Measurements from ENCODE around the gene ACMSD. TPM values are rescaled to one million over a fixed set of nuclear protein-coding genes. Genes with fewer than 3 reads are reported as not detected.
"Not testable (repeated sequence)": the region's sequence is repeated elsewhere in the genome, so short reads cannot be mapped to it uniquely, and the experiment has no call there.

The ACMSD gene
- total RNA-seq, 2 experiments from 2014 or later: not detected

DNA sequence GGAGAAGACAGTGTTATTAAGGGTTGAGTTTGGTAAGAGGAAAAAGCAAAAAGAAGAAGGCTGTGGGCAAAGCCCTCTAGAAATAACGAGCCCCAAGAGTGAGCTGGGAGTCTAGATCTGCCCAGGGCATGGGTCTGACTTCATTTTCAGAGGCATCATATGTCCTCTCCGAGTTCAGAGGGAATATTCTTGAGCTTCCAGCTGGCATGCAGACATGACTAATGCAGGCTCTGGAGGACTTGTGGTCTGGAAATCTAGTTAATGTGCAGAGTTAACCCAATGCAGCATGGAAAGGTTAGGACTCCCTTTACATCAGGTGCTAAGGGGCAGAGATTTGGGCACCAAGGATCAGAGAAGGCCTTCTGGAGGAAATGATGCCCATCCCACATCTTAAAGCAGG lies 7.3 kb downstream of the ACMSD start:
- ChIA-PET CTCF (interaction anchor here (0.6 kb wide), 1 partner anchor 14 kb away, joined by 5 read pairs; no protein-coding TSS in a partner anchor), POLR2A (no interaction called here)

DNA sequence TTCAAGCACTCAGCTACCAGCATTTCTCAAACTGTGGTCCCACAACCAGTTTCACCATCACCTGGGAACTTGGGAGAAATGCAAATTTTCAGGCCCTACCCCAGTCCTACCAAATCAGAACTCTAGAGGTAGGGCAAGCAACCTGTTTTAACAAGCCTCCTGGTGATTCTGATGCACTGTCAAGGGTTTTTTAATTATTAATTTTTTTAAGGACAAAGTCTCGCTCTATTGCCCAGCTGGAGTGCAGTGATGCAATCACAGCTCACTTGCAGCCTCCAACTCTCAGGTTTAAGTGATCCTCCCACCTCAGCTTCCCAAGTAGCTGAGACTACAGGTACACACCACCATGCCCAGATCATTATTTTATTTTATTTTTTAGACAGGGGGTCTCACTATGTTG lies 7.8 kb downstream of the ACMSD start:
- ChIA-PET POLR2A (no interaction called here), CTCF (no interaction called here)

DNA sequence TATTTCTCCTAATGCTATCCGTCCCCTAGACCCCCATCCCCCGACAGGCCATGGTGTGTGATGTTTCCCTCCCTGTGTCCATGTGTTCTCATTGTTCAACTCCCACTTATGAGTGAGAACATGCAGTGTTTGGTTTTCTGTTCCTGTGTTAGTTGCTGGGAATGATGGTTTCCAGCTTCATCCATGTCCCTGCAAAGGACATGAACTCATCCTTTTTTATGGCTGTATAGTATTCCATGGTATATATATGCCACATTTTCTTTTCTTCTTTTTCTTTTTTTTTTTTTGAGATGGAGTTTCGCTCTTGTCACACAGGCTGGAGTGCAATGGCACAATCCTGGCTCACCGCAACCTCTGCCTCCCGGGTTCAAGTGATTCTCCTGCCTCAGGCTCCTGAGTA lies 9.2 kb downstream of the ACMSD start:
- CTCF ChIA-PET, POLR2A ChIA-PET: not testable (repeated sequence)

DNA sequence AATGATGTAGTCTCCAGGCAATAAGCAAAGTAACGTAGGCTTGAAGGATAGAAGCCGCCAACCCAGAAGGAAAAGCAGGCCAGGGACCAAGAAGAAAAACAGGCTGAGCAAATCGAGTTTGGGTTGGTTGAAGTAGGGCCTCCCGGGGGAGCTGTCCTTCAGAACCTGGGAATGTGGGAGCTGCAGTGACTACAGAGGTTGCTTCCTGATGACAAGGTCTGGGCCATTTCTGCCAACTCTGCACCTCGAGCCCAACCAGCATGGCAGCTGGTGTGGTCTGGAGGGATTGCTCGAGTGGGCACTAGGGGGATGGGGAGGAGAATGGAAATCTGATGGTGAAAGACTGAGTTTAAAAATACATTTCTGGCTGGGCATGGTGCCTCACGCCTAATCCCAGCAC lies 14.1 kb downstream of the ACMSD start:
- CTCF ChIA-PET: no interaction called here

DNA sequence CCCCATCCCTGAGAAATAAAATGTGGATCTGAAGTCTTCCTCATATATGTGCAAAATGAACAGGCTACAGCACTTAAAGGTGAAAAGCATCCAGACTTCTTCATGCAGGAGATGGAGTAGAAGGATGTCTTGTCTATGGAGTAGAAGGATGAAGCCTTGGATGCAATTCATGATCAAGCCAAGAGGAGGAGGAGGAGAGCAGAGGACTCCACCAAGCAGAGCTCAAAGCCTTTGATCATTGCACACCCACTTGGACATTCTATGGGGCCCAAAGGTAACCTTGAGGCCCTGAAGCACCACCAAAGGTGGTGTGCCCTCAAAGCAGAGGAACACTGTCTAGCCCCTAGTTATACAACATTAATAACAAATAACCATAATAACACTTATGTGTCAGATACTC lies 17.3 kb downstream of the ACMSD start:
- CTCF ChIA-PET: no interaction called here
- POLR2A ChIA-PET: no interaction called here

More for the DNA sequence above, 14.1 kb downstream of the ACMSD start:
- POLR2A ChIA-PET: no interaction called here

DNA sequence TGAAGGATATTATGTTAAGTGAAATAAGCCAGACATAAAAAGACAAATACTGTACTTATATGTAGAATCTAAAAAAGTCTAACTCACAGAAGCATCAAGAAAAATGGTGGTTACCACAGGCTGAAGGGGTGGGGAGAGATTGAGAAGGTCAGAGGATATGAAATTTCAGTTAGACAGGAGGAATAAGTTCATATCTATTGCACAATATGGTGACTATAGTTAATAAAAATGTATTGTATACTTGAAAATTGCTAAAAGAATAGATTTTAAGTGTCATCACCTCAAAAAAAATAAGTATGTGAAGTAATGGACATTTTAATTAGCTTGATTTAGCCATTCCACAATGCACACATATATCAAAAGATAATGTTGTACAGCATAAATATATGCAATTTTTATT lies 19.8 kb downstream of the ACMSD start:
- ChIA-PET CTCF (no interaction called here), POLR2A (no interaction called here)

DNA sequence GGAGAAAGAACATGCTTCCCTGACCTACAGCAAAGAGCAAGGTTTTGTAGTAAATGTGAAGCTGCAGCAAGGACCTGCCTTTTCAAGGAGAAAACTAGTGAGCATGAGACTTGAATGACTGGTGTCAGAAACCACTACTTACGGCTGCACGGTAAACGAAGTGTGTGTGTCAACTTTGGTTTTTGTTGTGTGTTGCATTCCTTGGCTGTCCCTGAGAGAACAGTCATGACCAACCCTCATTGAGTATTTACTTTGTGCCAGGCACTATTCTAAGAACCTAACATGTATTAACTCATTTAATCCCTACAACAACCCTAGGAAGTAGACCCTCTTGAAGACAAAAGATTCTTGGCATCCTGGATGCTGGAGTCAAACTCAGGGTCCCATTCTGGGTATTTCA lies 22.8 kb downstream of the ACMSD start:
- ChIA-PET POLR2A (no interaction called here), CTCF (no interaction called here)

DNA sequence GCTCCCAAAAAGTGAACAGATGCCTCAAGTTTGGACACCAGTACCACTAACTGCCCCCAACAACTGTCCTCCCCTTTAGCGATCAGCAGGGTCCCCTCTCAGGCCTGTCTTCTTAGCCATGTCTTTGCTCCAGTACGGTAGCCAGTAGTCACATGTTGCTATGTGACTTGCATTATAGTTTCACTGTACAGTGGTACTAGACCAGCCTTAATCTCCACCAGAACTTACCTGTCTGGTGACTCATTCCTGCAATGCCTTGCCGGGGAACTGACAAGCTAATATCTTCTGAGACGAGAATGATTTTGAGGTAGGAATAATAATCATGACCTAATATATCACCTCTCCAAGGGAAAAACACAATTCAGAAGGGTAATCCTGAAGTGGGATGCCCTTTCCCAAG lies 23.7 kb downstream of the ACMSD start:
- ChIA-PET POLR2A (no interaction called here), CTCF (no interaction called here)

DNA sequence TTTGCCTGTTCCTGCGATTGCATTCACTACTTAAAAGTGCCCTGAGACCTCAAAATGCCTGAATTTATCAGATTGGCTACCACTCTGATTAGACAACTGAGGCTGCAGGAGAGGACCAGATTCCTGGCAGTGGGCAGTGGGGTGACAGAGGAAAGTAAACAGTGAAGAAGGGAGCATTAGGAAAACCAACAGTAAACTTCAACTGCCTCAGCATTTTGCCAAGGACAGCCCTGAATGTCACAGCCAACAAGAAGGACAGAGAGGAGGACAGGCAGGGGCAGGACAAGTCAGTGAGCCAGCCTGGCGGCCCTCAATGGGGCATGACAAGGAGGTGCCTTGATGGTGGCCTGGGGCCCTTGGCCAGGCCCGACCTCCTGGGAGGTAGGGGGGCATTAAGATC lies 24.3 kb downstream of the ACMSD start:
- ChIA-PET POLR2A (no interaction called here), CTCF (no interaction called here)

DNA sequence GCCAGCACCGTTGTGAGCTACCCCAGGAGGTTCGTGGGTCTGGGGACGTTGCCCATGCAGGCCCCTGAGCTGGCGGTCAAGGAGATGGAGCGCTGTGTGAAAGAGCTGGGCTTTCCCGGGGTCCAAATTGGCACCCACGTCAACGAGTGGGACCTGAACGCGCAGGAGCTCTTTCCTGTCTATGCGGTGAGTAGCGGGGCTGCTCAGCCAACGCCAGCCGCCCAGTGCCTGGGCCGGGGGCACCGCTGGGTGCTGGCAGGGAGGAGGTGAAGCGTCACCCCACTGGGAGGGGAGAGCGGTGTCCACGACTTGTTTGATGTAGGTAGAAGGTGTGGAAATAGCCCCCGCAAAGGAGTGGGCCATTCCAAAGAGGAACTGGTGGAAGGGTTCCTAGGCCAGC lies 25.0 kb downstream of the ACMSD start:
- POLR2A ChIA-PET: no interaction called here
- CTCF ChIA-PET: no interaction called here

DNA sequence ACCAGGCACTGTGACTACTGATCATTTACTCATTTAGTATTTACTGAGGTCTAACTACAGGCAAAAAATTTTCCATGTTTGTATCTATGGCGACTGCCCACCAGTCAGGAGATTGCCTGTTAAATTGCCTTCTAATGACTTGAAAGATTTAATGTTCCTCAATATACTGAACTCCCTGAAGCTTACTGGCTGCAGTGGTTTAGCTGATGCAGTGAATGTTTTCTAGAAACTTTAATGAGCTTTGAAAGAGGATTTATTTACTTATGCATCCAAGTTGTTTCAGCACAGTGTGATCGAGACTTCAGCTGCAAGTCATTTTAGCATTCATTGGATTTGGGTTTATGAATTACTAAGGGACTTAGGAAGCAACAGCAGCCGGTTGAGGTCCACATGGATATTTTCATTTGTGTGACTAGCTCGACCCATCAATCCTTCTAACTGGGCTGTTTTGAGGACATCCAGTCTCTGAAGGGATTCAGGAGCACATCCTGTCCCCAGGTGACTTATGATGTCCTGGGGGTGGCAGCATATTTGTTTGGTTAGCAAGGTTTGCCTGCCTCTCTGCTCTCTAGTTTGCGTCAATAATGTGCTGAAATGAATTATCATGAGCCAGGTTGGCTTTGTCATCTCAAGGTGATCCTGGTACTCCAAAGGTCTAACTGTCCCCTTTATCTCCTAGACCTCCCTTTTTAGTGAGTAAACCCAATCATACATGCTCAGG lies 26.8 kb downstream of the ACMSD start:
- ChIA-PET POLR2A (no interaction called here), CTCF (no interaction called here)

DNA sequence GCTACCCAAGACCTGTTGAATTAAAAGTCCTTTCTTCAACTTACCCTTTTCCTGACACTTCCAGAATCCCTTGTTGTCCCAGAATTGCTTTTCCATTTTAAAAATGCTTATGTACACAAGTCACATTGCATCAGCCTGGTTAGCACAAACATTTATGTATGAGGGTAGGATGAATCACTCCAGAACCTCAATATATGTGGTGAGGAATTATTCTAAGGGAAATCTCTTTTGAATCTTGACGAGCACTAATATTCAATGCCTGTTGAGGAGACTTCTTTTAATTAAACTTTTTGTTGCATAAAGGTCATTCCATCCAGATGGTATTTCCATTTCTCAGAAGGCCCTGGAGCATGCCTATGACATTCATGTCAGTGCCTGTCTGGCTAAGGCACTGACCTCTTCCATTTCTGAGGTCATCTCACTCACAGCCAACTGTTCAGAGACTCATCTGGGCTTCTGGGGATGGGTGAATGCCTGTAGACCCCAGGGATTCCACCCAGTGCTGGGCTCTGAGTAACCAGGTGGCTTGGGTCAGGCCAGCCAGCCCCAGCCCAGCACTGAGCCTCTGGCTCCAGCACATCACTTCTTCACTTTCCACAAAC lies 28.2 kb downstream of the ACMSD start:
- POLR2A ChIA-PET: no interaction called here
- CTCF ChIA-PET: no interaction called here

DNA sequence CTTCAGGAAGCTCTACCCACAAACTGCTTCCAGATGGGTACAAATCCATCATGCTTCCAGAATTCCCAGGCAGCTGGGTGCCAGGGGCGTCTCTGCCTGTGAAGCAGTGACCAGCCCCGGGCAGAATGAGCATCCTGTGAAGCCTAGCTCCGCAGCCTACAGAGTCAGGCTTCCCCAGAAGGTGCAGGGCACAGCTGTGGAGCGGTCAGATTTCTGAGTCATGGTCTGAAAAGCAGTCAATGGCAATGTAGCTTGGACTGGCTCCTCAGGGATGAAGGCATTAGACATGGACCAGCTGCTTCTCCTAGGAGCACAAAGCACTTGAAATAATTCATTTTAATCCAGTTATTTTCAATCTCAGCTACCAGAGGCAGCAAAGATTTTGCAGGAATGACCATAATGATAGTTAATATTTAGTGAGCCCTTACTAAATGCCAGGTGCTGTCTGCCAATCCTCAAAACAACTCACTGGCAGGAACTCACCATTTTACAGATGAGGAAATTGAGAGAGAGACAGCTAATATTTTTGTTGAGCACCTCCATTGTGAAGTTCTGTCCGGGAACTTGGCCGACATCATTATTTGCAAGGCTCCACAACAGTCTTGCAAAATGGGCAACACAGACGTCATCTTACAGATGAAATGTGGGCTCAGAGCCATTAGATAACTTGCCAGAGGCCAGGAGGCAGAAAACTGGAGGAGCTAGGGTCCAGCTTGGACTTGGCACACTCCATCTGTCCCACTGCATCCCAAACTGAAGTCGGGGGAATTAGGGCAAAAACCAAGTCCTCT lies 31.7 kb downstream of the ACMSD start:
- POLR2A ChIA-PET: no interaction called here
- CTCF ChIA-PET: no interaction called here

DNA sequence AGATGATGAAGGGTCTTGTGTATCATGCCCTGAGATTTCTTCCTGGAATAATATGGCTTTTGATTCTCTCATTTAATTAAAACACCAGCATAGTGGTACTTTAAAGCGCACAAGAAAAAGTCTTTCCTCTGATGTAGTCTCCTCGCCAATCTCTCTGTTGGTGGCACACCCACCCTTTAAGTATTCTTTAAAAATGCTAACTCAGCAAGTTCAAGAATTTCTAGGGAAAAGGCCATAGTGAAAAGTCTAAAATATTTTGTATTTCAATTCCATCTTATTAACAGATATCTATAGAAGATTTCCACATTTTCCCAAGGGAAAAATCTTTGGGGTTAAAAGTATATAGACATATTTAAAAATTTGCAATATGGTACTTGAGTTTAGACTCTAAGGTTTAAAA lies 34.7 kb downstream of the ACMSD start:
- POLR2A ChIA-PET: no interaction called here
- CTCF ChIA-PET: no interaction called here

DNA sequence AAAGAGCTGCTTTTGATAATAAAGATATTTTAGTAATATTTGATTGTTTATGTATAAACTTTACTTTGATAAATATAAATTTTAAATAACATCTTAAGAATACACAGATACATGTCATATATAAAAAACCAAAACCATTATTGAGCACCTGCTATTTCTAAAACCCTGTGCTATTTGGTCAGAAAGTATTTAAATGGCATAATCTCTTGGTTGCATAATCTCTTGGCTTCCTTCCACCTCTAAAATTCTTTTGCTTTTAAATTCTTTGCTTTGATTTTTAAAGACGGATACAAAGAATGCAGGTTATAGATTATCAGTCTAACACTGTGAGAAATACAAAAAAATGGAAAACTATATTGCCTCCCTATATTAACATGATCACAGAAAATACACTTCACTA lies 36.9 kb downstream of the ACMSD start:
- ChIA-PET POLR2A (no interaction called here), CTCF (no interaction called here)

DNA sequence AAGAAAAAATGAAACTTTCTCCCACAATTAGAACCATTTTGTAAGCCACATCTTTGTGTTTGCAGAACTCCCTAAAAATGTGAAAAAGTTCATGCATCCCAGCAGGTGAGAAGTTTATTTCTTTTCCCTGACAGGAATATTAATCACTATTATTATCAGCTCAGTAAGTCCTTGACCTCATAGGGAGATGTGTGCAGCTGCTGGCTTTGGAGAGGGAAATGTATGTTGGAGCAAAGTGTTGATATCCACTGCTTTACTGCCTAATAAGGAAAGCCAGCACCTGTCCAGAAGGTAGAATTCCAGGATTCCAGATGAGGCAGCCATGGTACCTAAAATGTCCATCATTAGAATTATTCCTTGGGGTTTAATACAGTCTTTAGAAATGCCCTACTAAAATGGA lies 44.4 kb downstream of the ACMSD start:
- ChIA-PET POLR2A (no interaction called here), CTCF (no interaction called here)

DNA sequence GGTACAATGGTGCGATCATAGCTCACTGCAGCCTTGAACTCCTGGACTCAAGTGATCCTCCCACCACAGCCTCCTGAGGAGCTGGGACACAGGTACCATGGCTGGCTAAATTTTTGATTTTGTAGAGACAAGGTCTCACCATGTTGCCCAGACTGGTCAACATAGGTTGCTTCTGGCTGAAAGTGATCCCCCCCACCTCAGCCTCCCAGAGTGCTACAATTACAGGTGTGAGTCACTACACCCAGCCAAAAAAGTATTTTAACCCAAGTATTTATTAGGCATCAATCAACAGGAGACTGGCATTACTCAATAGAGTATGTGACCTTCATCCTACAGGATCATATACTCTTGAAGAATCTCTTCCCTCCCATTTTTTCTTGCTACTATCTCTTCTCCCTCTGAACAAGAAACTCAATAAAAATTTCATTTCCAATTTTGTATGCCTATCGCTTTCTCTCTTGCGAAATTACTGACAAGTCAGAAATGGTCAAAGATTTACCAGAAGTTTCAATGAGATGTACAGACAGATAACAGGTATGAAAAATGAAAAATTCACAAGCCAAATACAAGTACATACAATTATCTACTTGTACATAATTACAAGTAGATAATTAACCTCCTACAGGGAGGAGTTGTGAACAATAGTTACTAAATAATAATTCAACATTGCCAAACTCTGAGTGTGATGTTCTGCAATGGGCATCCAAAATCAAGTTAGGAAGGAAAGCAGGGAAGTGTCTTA lies 45.3 kb downstream of the ACMSD start:
- ChIA-PET CTCF (no interaction called here), POLR2A (no interaction called here)

DNA sequence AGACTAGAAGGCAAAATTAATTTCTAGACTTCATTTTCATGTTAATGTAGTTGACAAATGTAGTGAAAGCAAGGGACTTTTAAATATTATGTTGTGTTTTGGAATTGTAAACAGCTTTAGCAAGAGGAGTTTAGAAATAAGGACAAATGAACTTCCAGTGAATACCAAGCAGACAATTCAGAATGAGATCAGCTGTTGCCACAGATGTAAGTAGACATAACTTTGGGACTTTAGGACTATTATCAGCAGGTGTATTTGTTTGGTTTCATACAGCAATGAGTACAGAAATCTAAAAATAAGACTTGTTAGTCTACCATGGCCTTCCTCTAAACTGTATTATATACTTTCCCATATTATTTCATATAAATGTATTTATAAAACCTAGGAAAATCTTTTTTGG lies 46.0 kb downstream of the ACMSD start:
- POLR2A ChIA-PET: no interaction called here
- CTCF ChIA-PET: interaction anchor here (0.5 kb wide), 1 partner anchor 191 kb away, joined by 4 read pairs; no protein-coding TSS in a partner anchor

DNA sequence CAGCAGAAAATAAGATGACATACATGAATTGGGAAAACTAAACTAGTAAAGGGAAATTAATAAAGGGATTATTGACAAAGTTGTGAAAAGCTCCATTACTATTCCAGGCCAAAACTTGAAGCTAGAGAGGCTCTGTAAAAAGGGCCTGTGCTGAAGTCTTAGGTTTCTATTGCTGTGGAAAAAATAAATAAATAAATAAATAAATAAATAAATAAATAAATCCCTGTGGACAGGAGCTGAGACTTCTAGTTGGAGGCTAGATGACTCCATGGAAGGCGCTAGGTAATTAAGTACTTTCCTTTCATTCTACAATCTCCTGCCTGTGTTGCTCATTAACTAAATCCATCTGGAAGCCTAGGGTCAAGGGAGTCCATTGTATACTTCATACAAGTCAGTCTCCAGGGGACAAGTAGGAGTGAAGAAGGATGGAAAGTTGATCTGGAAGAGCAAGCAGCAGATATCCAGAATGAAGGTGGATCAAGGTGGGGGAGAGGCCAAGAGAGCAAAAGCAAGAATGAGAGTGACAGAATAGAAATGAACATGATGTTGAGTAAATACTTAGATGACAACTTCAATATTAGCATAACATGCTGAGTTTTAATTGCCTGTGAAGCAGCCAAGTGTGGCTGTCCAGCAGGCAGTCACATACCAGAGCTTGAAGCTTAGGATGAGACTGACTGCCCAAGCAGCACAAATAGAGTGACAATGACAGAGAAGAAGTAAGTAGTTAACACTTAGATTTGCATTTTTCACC lies 54.0 kb downstream of the ACMSD start:
- ChIA-PET POLR2A (no interaction called here), CTCF (interaction anchor here (0.9 kb wide), 1 partner anchor 441 kb away, joined by 3 read pairs; no protein-coding TSS in a partner anchor)

DNA sequence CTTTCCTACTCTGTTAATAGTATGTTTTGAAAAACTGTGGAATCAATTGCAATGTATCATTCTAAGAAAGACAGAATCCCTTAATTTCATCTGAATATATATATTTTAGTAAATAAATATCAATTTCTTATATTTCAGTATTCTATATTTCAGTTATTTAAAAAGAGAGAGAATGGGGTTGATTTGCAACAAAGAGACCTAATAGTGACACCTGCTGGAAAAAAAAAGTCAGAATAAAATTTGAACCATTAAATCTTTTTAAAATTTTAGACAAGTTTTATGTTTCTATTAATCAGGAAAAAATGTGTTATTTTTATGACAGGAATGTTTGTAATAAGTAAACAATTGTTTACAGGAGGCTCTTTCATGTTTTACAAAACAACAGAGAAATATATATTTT lies 59.5 kb downstream of the ACMSD start:
- ChIA-PET CTCF (no interaction called here), POLR2A (no interaction called here)

Data from activated CD8-positive, alpha-beta memory T cell treated with anti-CD3 and anti-CD28 coated beads for 36 hours (primary cell).